Activated T-helper 1 cell treated with anti-CD3 and anti-CD28 coated beads, Interleukin-2, amount 50 U/mL, for 16 hours (primary cell): ENCODE measurements around the gene RRAS.

ENCODE experiments used
- DNase-seq, 2 donors: peaks; one replicate each; pipeline ENCODE4 v3.0.0-alpha.2; 2020; ENCODE audit warnings: low read depth in 1 of 2, low spot score in 1 of 2

Gene RRAS

GRCh38 chr19:49640113-49640898 lies at the start of gene RRAS:
Gene RRAS, minus strand, starts transcription at chr19:49640143. Its CDS starts 45 bp downstream, at chr19:49640098.
- peak; percentile 98 to 99 for DNase-seq

- no peak for DNase-seq
Observed at GRCh38 chr19:49689133-49690078, 49.5 kb upstream of the RRAS start, which contains the start of gene ADM5. Gene ADM5, plus strand, starts transcription at chr19:49689594. Its CDS starts 244 bp downstream, at chr19:49689838.

DNA sequence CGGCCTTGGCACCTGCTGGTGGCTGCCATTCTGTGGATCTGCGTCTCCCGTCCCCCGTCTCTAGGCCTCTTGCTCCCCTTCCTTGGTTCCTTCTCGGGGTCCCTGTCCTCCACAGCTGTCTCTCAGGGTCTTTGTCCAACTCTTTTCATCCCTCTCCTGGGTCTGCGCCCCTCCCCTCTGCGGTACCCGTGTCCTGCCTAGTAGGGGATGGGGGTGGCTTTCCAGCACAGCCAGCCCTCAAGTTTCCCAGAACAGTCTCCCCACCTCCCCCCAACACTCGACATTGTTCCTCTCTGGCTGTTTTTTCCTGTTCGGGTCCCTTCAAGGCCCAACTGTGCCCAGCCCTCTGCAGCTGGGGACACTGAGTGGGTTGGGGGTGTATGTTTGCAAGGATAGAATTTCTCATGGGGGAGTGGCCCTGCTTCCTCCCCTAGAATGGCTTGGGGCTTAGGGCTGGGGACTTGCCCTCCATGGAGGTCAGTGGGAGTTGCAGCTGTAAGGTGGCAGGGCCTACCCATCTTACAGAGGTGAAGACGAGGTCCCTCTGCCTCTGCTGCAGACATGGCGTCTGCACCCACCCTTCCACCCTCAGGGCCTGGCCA lies 48.7 kb upstream of the RRAS start:
- no peak for DNase-seq

- no peak for DNase-seq
Observed at GRCh38 chr19:49687566-49688316, 47.8 kb upstream of the RRAS start.

- DNase-seq = no peak
Observed at GRCh38 chr19:49687150-49687549, 47.2 kb upstream of the RRAS start.

DNA sequence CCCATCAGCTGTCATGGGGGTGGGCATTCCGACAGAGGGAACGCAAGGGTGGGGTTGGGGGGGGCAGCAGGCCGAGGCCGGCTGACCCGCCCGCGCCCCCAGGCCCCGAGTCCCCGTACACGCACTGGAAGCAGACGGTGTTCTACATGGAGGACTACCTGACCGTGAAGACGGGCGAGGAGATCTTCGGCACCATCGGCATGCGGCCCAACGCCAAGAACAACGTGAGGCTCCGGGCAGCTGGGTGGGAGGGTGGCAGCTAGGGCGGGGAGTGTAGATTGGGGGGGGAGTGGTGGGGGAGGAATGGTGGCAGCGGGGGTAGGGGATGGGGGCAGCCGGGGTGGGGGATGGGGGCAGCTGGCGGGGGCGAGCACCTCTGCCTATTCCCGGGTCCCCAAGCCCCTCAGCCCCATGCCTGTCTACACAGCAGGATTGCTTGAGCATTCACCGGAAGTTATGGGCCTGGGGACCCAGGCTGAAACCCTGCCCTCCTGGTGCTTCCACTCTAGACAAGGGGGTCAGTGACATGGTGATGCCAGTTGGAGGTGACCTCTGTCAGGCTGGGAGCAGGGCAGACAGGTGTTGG lies 46.7 kb upstream of the RRAS start:
- DNase-seq = no peak

GRCh38 chr19:49685845-49686332 lies 45.9 kb upstream of the RRAS start:
- DNase-seq = no peak

- no peak for DNase-seq
Observed at GRCh38 chr19:49684983-49685553, 45.1 kb upstream of the RRAS start.

DNA sequence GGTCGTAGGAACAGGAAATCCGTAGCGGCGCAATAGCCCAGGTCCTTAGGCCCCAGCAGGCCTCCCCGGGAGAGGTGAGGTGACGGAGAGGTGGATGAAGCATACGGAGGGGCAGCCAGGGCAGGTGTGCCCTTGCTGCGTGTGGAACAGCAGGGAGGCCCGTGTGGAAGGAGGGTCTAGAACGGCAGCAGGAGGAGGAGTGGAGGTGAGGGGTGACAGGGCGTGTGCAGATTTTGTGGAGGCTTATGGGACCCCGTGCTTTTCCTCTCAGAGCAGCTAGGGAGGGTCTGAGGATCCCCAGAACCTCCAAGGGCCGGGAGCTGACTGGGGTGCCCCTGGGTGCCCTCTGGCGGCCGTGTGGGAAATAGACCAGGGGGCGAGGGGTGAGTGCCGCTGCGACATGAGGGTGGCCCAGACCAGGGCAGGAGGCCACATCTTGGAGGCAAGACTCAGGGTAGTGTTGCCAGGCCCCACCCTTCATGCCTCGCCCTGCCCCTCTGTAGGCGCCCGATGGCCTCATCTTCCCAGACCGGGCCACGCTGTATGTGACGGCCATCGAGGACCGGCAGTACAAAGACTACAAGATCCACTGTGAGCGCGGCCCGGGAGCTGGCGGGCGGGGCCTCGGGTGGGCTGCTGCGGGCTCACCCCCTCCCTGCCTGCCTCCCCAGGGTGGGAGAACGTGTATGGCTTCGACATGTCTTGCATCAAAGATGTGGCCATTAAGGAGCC lies 44.5 kb upstream of the RRAS start:
- DNase-seq = no peak

DNA sequence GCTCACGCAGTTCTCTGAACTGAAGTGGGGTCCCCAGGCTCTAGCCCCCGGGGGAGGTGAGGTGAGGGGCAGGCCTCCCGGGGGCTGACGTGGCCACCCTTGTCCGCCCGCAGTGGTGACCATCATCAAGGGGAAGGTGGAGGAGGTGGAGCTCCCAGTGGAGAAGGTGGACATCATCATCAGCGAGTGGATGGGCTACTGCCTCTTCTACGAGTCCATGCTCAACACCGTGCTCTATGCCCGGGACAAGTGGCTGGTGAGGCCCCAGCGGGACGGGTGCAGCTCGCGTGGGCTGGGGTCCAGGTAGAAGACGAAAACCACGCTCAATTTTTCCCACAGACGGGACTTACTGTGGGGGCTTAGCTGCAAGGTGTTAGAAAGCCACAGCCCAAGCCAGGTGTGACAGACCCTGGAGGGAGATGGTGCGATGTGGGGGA lies 43.9 kb upstream of the RRAS start:
- no peak for DNase-seq

DNA sequence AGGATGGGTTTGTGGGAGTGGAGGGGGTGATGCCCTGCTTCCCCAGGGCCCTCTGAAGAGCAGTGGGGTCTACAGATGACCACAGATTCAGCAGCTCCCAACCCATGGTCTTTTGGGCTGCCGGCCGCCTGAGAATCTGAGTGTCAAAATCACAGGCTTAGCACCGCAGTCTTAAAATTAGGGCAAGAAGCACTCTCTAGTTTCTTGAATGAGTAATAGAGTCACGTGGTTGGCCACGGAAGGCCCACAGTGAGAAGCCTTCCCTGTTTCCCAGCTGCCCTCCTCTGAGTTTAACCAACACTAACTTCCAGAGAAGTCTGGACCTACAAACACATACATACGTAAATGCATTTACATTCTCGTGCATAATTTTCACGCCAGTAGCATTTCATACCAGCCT lies 42.3 kb upstream of the RRAS start:
- DNase-seq = no peak

- DNase-seq = no peak
Observed at GRCh38 chr19:49681830-49682229, 41.9 kb upstream of the RRAS start.

DNA sequence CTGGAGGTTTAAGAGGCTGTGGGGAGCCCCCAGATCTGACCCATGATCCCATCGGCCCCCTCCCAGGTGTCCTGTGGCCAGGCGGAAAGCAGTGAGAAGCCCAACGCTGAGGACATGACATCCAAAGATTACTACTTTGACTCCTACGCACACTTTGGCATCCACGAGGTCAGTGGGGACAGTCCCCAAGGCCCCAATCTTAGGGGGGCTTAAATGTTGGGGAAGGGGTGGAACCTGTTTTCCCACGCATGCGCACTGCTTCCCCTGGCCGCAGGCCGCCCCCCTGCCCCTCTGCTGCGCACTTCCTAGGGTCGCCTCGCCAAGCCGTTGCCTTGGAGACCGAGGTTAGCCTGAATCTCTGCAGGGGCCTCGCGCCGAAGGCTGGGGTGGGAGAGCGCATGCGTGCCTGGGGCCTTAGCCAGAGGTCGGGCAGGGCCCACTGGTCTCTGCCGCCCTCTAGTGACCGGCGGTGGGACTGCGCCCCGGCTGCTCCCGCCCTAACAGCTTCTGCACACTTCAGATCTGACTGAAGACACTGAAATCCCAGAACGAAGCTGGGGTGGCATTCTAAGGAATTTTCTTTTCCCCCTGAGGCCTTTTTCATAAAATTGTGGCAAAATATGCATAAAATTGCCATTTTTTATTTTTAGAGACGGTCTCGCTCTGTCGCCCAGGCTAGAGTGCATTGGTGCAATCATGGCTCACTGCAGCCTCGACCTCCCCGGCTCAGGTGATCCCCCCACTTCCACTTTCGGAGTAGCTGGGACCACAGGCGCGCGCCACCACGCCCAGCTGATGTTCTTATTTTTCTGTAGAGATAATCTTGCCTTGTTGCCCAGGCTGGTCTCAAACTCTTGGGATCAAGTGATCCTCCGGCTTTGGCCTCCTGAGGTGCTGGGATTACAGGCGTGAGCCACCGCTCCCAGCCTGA lies 40.7 kb upstream of the RRAS start:
- peak; percentile 92 to 95 for DNase-seq

DNA sequence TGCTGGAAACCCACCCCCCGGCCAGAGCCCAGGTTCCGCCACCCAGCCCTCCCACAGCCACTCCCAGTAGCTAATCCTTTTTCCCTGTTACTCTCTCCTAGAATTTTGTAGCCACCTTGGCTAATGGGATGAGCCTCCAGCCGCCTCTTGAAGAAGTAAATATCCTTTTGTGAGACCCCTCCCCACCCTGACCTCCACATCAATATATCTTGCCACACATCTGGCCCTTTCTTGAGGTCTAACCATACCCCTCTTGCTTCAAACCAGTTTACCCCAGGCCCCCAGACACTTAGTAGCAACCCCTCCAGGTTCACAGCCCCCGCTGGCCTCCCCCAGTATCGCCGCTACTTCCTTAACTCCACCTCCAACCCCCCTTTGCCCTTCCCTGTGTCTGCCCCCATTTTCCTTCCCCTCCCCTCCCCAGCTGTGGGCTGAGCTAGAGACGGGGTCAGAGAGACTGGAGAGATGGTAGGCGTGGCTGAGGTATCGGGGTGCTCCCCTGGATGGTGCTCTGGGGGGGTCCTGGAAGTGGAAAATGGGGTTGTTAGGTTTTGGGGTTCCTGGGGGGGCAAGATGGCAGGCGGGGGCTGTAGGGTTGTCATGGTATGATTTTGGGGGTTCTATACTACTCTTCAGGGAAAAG lies 39.9 kb upstream of the RRAS start:
- no peak for DNase-seq

DNA sequence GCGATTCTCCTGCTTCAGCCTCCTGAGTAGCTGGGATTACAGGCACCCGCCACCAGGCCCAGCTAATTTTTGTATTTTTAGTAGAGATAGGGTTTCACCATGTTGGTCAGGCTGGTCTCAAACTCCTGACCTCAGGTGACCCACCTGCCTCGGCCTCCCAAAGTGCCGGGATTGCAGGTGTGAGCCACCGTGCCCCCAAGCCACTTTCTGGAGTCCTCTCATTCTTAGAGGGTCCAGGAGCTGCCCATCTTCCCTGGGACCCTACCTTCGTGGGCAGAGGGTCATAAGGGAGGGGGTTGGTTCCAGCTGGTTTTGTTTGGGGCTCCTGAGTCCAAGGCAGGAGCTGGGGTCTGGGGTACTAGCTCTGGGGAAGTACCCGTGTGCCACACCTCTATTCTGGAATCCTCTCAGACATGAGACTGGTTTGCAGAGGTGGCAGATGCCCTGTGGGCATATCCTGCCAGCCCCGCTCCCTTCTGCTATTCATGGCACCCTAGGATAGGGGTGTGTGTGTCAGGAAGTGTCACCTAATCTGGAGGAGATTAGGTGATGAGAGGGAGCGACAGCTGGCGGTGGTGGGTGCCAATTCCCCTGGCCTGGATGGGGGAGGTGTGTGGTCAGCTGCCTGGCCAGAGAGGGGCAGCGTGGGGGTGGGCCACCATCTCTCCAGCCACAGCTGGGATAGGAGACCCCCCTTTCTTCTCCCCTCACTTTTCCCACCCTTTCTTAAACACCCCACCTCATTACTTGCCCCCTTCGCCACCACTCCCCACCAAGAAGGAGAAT lies 39.2 kb upstream of the RRAS start:
- DNase-seq = no peak

DNA sequence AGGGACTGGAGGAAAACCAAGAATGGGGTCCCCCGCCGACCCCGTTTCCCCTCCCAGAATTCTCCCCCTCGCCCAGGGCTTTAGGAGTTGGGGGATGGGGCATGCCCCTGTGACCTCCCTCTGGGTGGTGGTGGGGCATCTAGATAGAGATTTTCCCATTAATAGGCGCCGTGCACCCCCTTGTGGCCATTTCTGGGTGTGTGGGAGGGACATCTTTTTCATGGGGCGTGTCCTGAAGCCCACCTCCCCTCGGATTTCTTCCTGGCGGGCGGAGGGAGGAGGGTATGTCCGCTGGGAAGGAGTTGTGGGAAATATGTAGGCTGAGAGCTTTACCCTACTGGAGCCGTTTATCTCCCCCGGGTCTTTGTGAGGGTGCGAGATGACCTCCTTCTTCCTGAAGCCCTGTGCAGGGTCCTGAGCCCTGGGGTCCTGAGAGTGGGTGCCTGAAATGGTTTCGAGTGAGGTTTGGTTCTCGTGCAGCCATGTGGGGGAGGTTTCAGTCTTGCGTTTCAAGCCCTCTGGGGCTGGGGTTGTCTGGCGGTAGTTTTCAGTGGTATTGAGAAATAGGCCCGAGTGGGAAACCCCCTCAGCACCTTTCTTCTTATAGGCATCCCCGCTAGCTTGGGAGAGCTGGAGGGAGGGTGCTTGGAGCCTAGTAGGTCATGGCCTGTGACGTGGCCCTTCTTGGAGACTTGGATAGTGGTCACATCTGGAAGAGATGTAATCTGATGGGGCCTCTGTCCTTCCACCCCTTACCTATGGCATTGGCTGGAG lies 38.1 kb upstream of the RRAS start:
- peak; percentile 66 to 71 for DNase-seq
